ENCODE data around the gene EXOC4.

Gene EXOC4

GRCh38 chr7:133436014-133436428, 183.1 kb downstream of the EXOC4 start:
- H4K20me1 ChIP-seq (ENCODE audit: control insufficient read depth, insufficient read depth, low read depth, low read length): no peaks in the 10 kb centered on the region
- H3K27ac ChIP-seq (ENCODE audit: low read depth, low read length): no peak overlapping the region
- no peak overlapping the region for H3K4me2 ChIP-seq (ENCODE audit: low read length)
- no peaks in the 10 kb centered on the region for H3K4me1 ChIP-seq (ENCODE audit: control insufficient read depth, low read length)
- no peaks in the 10 kb centered on the region for H3F3A ChIP-seq (ENCODE audit: control insufficient read depth, insufficient read depth)
- TF ChIP-seq EZH2phosphoT487 (IDR thresholded peaks at IDR 0.05; ENCODE audit: borderline replicate concordance, low read length): no peak
- TF ChIP-seq, protein P1, sequence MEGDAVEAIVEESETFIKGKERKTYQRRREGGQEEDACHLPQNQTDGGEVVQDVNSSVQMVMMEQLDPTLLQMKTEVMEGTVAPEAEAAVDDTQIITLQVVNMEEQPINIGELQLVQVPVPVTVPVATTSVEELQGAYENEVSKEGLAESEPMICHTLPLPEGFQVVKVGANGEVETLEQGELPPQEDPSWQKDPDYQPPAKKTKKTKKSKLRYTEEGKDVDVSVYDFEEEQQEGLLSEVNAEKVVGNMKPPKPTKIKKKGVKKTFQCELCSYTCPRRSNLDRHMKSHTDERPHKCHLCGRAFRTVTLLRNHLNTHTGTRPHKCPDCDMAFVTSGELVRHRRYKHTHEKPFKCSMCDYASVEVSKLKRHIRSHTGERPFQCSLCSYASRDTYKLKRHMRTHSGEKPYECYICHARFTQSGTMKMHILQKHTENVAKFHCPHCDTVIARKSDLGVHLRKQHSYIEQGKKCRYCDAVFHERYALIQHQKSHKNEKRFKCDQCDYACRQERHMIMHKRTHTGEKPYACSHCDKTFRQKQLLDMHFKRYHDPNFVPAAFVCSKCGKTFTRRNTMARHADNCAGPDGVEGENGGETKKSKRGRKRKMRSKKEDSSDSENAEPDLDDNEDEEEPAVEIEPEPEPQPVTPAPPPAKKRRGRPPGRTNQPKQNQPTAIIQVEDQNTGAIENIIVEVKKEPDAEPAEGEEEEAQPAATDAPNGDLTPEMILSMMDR (IDR thresholded peaks at IDR 0.05; ENCODE audit: low read depth, low read length, poor library complexity, severe bottlenecking): no peak
- H3K36me3 ChIP-seq (ENCODE audit: control insufficient read depth, low read length): no peaks in the 10 kb centered on the region
- no peak overlapping the region for H3K4me3 ChIP-seq (ENCODE audit: low read length)
- no peaks in the 10 kb centered on the region for H3K27me3 ChIP-seq (ENCODE audit: control insufficient read depth, low read length)
- H3K79me2 ChIP-seq (ENCODE audit: control insufficient read depth, low read length): no peaks in the 10 kb centered on the region
- no peaks in the 10 kb centered on the region for H3K9me3 ChIP-seq (ENCODE audit: control insufficient read depth, insufficient read depth, low read length)
- H3K9me2 ChIP-seq (replicated peaks; ENCODE audit: control insufficient read depth, low read length): no peaks in the 10 kb centered on the region

DNA sequence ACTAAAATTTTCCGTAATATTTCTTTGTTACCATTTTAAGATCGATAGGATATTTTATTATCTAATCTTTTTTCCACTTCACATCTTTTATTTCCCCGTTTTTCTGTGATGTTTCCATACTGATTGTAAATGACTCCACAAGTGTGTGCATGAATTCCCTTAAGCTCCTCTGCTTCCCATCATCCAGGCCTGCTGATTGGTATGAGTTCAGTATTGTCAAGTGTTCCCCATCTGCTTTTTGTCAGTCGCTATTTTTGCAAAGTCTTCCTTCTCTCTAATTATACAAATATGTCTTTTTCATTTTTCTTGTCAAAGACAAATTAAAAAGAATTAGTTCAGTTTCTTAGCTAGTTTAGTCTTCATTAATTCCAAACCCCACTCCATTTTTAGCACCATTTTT, 184.7 kb downstream of the EXOC4 start:
- no peak overlapping the region for H3K4me3 ChIP-seq (ENCODE audit: low read length)

DNA sequence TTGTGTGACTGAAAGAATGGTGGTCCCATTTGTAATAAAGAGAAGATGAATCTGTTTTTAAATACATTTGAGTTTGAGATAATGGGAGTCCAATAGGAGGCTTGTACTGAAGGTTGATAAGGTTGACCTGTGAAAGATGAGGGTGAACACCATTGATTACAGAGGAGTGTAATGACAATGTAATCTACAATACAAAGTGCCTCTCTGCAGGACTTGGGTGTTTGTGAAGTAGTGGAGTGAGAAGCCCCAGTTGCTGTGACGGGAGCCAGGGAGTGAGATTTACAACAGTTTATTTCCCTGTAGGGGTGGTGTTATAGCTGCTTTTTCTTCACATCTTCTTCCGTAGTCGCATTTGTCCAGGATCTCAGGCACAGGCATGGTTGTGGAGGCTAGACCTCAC, 189.9 kb downstream of the EXOC4 start:
- H3K9me3 ChIP-seq (ENCODE audit: control insufficient read depth, insufficient read depth, low read length): no peaks in the 10 kb centered on the region
- TF ChIP-seq EZH2phosphoT487 (IDR thresholded peaks at IDR 0.05; ENCODE audit: borderline replicate concordance, low read length): no peak
- TF ChIP-seq, protein P1 (IDR thresholded peaks at IDR 0.05; ENCODE audit: low read depth, low read length, poor library complexity, severe bottlenecking): no peak
- H3K4me2 ChIP-seq (ENCODE audit: low read length): no peak overlapping the region
- no peaks in the 10 kb centered on the region for H3F3A ChIP-seq (ENCODE audit: control insufficient read depth, insufficient read depth)
- H3K79me2 ChIP-seq (ENCODE audit: control insufficient read depth, low read length): no peaks in the 10 kb centered on the region
- no peak overlapping the region for H3K27ac ChIP-seq (ENCODE audit: low read depth, low read length)
- no peaks in the 10 kb centered on the region for H4K20me1 ChIP-seq (ENCODE audit: control insufficient read depth, insufficient read depth, low read depth, low read length)
- H3K4me3 ChIP-seq (ENCODE audit: low read length): no peak overlapping the region
- no peaks in the 10 kb centered on the region; the same call in 1 of the 2 replicates for H3K9me2 ChIP-seq (replicated peaks; ENCODE audit: control insufficient read depth, low read length)
- H3K4me1 ChIP-seq (ENCODE audit: control insufficient read depth, low read length): no peaks in the 10 kb centered on the region
- H3K27me3 ChIP-seq (ENCODE audit: control insufficient read depth, low read length): no peaks in the 10 kb centered on the region
- H3K36me3 ChIP-seq (ENCODE audit: control insufficient read depth, low read length): no peaks in the 10 kb centered on the region

More for the DNA sequence above, 184.7 kb downstream of the EXOC4 start:
- Histone ChIP-seq H3K9me3 (ENCODE audit: control insufficient read depth, insufficient read depth, low read length) (no peaks in the 10 kb centered on the region), H3K36me3 (ENCODE audit: control insufficient read depth, low read length) (no peaks in the 10 kb centered on the region), H4K20me1 (ENCODE audit: control insufficient read depth, insufficient read depth, low read depth, low read length) (no peaks in the 10 kb centered on the region), H3K4me2 (ENCODE audit: low read length) (no peak overlapping the region), H3K27ac (ENCODE audit: low read depth, low read length) (no peak overlapping the region), H3K79me2 (ENCODE audit: control insufficient read depth, low read length) (no peaks in the 10 kb centered on the region), H3K4me1 (ENCODE audit: control insufficient read depth, low read length) (no peaks in the 10 kb centered on the region), H3K27me3 (ENCODE audit: control insufficient read depth, low read length) (no peaks in the 10 kb centered on the region), H3K9me2 (replicated peaks; ENCODE audit: control insufficient read depth, low read length) (no peaks in the 10 kb centered on the region; the same call in 1 of the 2 replicates), H3F3A (ENCODE audit: control insufficient read depth, insufficient read depth) (no peaks in the 10 kb centered on the region)
- TF ChIP-seq EZH2phosphoT487 (IDR thresholded peaks at IDR 0.05; ENCODE audit: borderline replicate concordance, low read length): no peak
- TF ChIP-seq, protein P1 (IDR thresholded peaks at IDR 0.05; ENCODE audit: low read depth, low read length, poor library complexity, severe bottlenecking): no peak

Measured in DOHH2 (cell line).